Measurements from ENCODE around the gene PAK5.

PAK5 gene

GRCh38 chr20:9837634-9838033 is 1.2 kb downstream of the PAK5 start:
- H3K27me3 ChIP-seq (ENCODE audit: control insufficient read depth, insufficient read depth, low read length) = peaks cover 33% of the 10 kb centered on the region
- no peaks in the 10 kb centered on the region for H3K36me3 ChIP-seq (ENCODE audit: control insufficient read depth, insufficient read depth, low read length)
- no peak overlapping the region for H3K27ac ChIP-seq (ENCODE audit: low read depth, low read length)
- H3K4me3 ChIP-seq (ENCODE audit: low read depth, low read length) = peak overlapping the region; percentile 69
- peaks cover 16% of the 10 kb centered on the region for H3K4me1 ChIP-seq (ENCODE audit: control insufficient read depth, insufficient read depth, low read length)
- no peak overlapping the region for H3K9ac ChIP-seq (ENCODE audit: low read depth, low read length)
- H3K9me3 ChIP-seq (ENCODE audit: control insufficient read depth, insufficient read depth, low read length) = no peaks in the 10 kb centered on the region

- H3K36me3 ChIP-seq (ENCODE audit: control insufficient read depth, insufficient read depth, low read length) = no peaks in the 10 kb centered on the region
- H3K4me1 ChIP-seq (ENCODE audit: control insufficient read depth, insufficient read depth, low read length) = peaks cover 21% of the 10 kb centered on the region
- no peaks in the 10 kb centered on the region for H3K9me3 ChIP-seq (ENCODE audit: control insufficient read depth, insufficient read depth, low read length)
- H3K4me3 ChIP-seq (ENCODE audit: low read depth, low read length) = no peak overlapping the region
- no peak overlapping the region for H3K9ac ChIP-seq (ENCODE audit: low read depth, low read length)
- H3K27ac ChIP-seq (ENCODE audit: low read depth, low read length) = no peak overlapping the region
- peaks cover 33% of the 10 kb centered on the region for H3K27me3 ChIP-seq (ENCODE audit: control insufficient read depth, insufficient read depth, low read length)
Measured at GRCh38 chr20:9835302-9835701, 3.6 kb downstream of the PAK5 start.

- H3K27ac ChIP-seq (ENCODE audit: low read depth, low read length) = no peak overlapping the region
- H3K9me3 ChIP-seq (ENCODE audit: control insufficient read depth, insufficient read depth, low read length) = no peaks in the 10 kb centered on the region
Measured at GRCh38 chr20:9831032-9831431, 7.8 kb downstream of the PAK5 start.

GRCh38 chr20:9829835-9830234 is 9.0 kb downstream of the PAK5 start:
- Histone ChIP-seq H3K27ac (ENCODE audit: low read depth, low read length) (no peak overlapping the region), H3K9ac (ENCODE audit: low read depth, low read length) (no peak overlapping the region), H3K36me3 (ENCODE audit: control insufficient read depth, insufficient read depth, low read length) (no peaks in the 10 kb centered on the region), H3K9me3 (ENCODE audit: control insufficient read depth, insufficient read depth, low read length) (no peaks in the 10 kb centered on the region), H3K4me1 (ENCODE audit: control insufficient read depth, insufficient read depth, low read length) (peaks cover 5% of the 10 kb centered on the region; the same call in 1 of the 2 replicates), H3K4me3 (ENCODE audit: low read depth, low read length) (no peak overlapping the region), H3K27me3 (ENCODE audit: control insufficient read depth, insufficient read depth, low read length) (no peaks in the 10 kb centered on the region)

More at GRCh38 chr20:9831032-9831431, 7.8 kb downstream of the PAK5 start:
- Histone ChIP-seq H3K27me3 (ENCODE audit: control insufficient read depth, insufficient read depth, low read length) (peaks cover 10% of the 10 kb centered on the region), H3K4me1 (ENCODE audit: control insufficient read depth, insufficient read depth, low read length) (peaks cover 8% of the 10 kb centered on the region; the same call in 1 of the 2 replicates), H3K9ac (ENCODE audit: low read depth, low read length) (no peak overlapping the region), H3K36me3 (ENCODE audit: control insufficient read depth, insufficient read depth, low read length) (no peaks in the 10 kb centered on the region), H3K4me3 (ENCODE audit: low read depth, low read length) (no peak overlapping the region)

- Histone ChIP-seq H3K9me3 (ENCODE audit: control insufficient read depth, insufficient read depth, low read length) (no peaks in the 10 kb centered on the region), H3K4me3 (ENCODE audit: low read depth, low read length) (no peak overlapping the region), H3K27me3 (ENCODE audit: control insufficient read depth, insufficient read depth, low read length) (no peaks in the 10 kb centered on the region), H3K36me3 (ENCODE audit: control insufficient read depth, insufficient read depth, low read length) (no peaks in the 10 kb centered on the region), H3K27ac (ENCODE audit: low read depth, low read length) (no peak overlapping the region), H3K4me1 (ENCODE audit: control insufficient read depth, insufficient read depth, low read length) (0 out of 2 replicates have a peak, but pooled peaks cover 3% of the 10 kb centered on the region), H3K9ac (ENCODE audit: low read depth, low read length) (no peak overlapping the region)
Measured at GRCh38 chr20:9817654-9818053, 21.2 kb downstream of the PAK5 start.

GRCh38 chr20:9815632-9816031 is 23.2 kb downstream of the PAK5 start:
- Histone ChIP-seq H3K9me3 (ENCODE audit: control insufficient read depth, insufficient read depth, low read length) (no peaks in the 10 kb centered on the region), H3K4me3 (ENCODE audit: low read depth, low read length) (no peak overlapping the region), H3K9ac (ENCODE audit: low read depth, low read length) (no peak overlapping the region), H3K36me3 (ENCODE audit: control insufficient read depth, insufficient read depth, low read length) (no peaks in the 10 kb centered on the region), H3K4me1 (ENCODE audit: control insufficient read depth, insufficient read depth, low read length) (0 out of 2 replicates have a peak, but pooled peaks cover 3% of the 10 kb centered on the region), H3K27me3 (ENCODE audit: control insufficient read depth, insufficient read depth, low read length) (no peaks in the 10 kb centered on the region), H3K27ac (ENCODE audit: low read depth, low read length) (no peak overlapping the region)

GRCh38 chr20:9810738-9811137 is 28.1 kb downstream of the PAK5 start:
- no peaks in the 10 kb centered on the region for H3K36me3 ChIP-seq (ENCODE audit: control insufficient read depth, insufficient read depth, low read length)
- 0 out of 2 replicates have a peak, but pooled peaks cover 3% of the 10 kb centered on the region for H3K4me1 ChIP-seq (ENCODE audit: control insufficient read depth, insufficient read depth, low read length)
- H3K9me3 ChIP-seq (ENCODE audit: control insufficient read depth, insufficient read depth, low read length) = no peaks in the 10 kb centered on the region
- H3K27ac ChIP-seq (ENCODE audit: low read depth, low read length) = no peak overlapping the region
- H3K27me3 ChIP-seq (ENCODE audit: control insufficient read depth, insufficient read depth, low read length) = no peaks in the 10 kb centered on the region
- no peak overlapping the region for H3K9ac ChIP-seq (ENCODE audit: low read depth, low read length)
- H3K4me3 ChIP-seq (ENCODE audit: low read depth, low read length) = no peak overlapping the region

GRCh38 chr20:9809271-9809670 is 29.6 kb downstream of the PAK5 start:
- Histone ChIP-seq H3K36me3 (ENCODE audit: control insufficient read depth, insufficient read depth, low read length) (no peaks in the 10 kb centered on the region), H3K4me3 (ENCODE audit: low read depth, low read length) (no peak overlapping the region), H3K27ac (ENCODE audit: low read depth, low read length) (no peak overlapping the region), H3K4me1 (ENCODE audit: control insufficient read depth, insufficient read depth, low read length) (no peaks in the 10 kb centered on the region), H3K27me3 (ENCODE audit: control insufficient read depth, insufficient read depth, low read length) (no peaks in the 10 kb centered on the region), H3K9me3 (ENCODE audit: control insufficient read depth, insufficient read depth, low read length) (no peaks in the 10 kb centered on the region), H3K9ac (ENCODE audit: low read depth, low read length) (no peak overlapping the region)

- H3K27ac ChIP-seq (ENCODE audit: low read depth, low read length) = no peak overlapping the region
- no peaks in the 10 kb centered on the region for H3K9me3 ChIP-seq (ENCODE audit: control insufficient read depth, insufficient read depth, low read length)
- no peaks in the 10 kb centered on the region for H3K36me3 ChIP-seq (ENCODE audit: control insufficient read depth, insufficient read depth, low read length)
- H3K4me1 ChIP-seq (ENCODE audit: control insufficient read depth, insufficient read depth, low read length) = no peaks in the 10 kb centered on the region
- H3K4me3 ChIP-seq (ENCODE audit: low read depth, low read length) = no peak overlapping the region
- no peak overlapping the region for H3K9ac ChIP-seq (ENCODE audit: low read depth, low read length)
- H3K27me3 ChIP-seq (ENCODE audit: control insufficient read depth, insufficient read depth, low read length) = no peaks in the 10 kb centered on the region
Measured at GRCh38 chr20:9808166-9808565, 30.7 kb downstream of the PAK5 start.

- Histone ChIP-seq H3K36me3 (ENCODE audit: control insufficient read depth, insufficient read depth, low read length) (no peaks in the 10 kb centered on the region), H3K4me3 (ENCODE audit: low read depth, low read length) (no peak overlapping the region), H3K4me1 (ENCODE audit: control insufficient read depth, insufficient read depth, low read length) (no peaks in the 10 kb centered on the region), H3K27ac (ENCODE audit: low read depth, low read length) (no peak overlapping the region), H3K27me3 (ENCODE audit: control insufficient read depth, insufficient read depth, low read length) (no peaks in the 10 kb centered on the region), H3K9ac (ENCODE audit: low read depth, low read length) (no peak overlapping the region), H3K9me3 (ENCODE audit: control insufficient read depth, insufficient read depth, low read length) (no peaks in the 10 kb centered on the region)
Measured at GRCh38 chr20:9807136-9807535, 31.7 kb downstream of the PAK5 start.

GRCh38 chr20:9800421-9800820 is 38.5 kb downstream of the PAK5 start:
- H3K27ac ChIP-seq (ENCODE audit: low read depth, low read length) = no peak overlapping the region
- H3K9ac ChIP-seq (ENCODE audit: low read depth, low read length) = no peak overlapping the region
- no peaks in the 10 kb centered on the region for H3K4me1 ChIP-seq (ENCODE audit: control insufficient read depth, insufficient read depth, low read length)
- no peaks in the 10 kb centered on the region for H3K27me3 ChIP-seq (ENCODE audit: control insufficient read depth, insufficient read depth, low read length)
- no peaks in the 10 kb centered on the region for H3K36me3 ChIP-seq (ENCODE audit: control insufficient read depth, insufficient read depth, low read length)
- no peak overlapping the region for H3K4me3 ChIP-seq (ENCODE audit: low read depth, low read length)
- H3K9me3 ChIP-seq (ENCODE audit: control insufficient read depth, insufficient read depth, low read length) = no peaks in the 10 kb centered on the region

- Histone ChIP-seq H3K27me3 (ENCODE audit: control insufficient read depth, insufficient read depth, low read length) (no peaks in the 10 kb centered on the region), H3K4me1 (ENCODE audit: control insufficient read depth, insufficient read depth, low read length) (no peaks in the 10 kb centered on the region)
Measured at GRCh38 chr20:9794831-9795230, 44.0 kb downstream of the PAK5 start.

More at GRCh38 chr20:9794831-9795230, 44.0 kb downstream of the PAK5 start:
- Histone ChIP-seq H3K4me3 (ENCODE audit: low read depth, low read length) (no peak overlapping the region), H3K9ac (ENCODE audit: low read depth, low read length) (no peak overlapping the region), H3K36me3 (ENCODE audit: control insufficient read depth, insufficient read depth, low read length) (no peaks in the 10 kb centered on the region), H3K27ac (ENCODE audit: low read depth, low read length) (no peak overlapping the region), H3K9me3 (ENCODE audit: control insufficient read depth, insufficient read depth, low read length) (no peaks in the 10 kb centered on the region)
